GM12878 (cell line): Measurements from ENCODE around the gene C11orf52. TPM values are rescaled to one million over a fixed set of nuclear protein-coding genes. Genes with fewer than 3 reads are reported as not detected.

Source experiments
- EZH2 ChIP-seq: IDR thresholded peaks from 2 replicates; pipeline ENCODE4 v1.6.1; 2012; ENCODE audit warnings: low read depth, mild to moderate bottlenecking, control low read depth, inconsistent platforms, low read length, borderline replicate concordance; ENCODE audit not compliant: control insufficient read depth
- GATAD2B ChIP-seq: fragments of 450-650 bp; conservative IDR thresholded peaks from 2 replicates; pipeline ENCODE4 v1.6.1; 2017; ENCODE audit warnings: low read depth, mild to moderate bottlenecking, moderate library complexity
- KDM1A ChIP-seq: fragments of 200-600 bp; sonication (generic); IDR thresholded peaks from 2 replicates; pipeline ENCODE4 v1.6.1; 2016; ENCODE audit warnings: borderline replicate concordance
- RBBP5 ChIP-seq: fragments of 200-600 bp; sonication (generic); conservative IDR thresholded peaks from 2 replicates; pipeline ENCODE4 v1.6.1; 2016
- SMAD5 ChIP-seq: IDR thresholded peaks from 2 replicates; pipeline ENCODE4 v1.6.1; 2016; ENCODE audit warnings: antibody characterized with exemption, low read depth
- ZBED1 ChIP-seq: IDR thresholded peaks from 2 replicates; pipeline ENCODE4 v1.6.1; 2016; ENCODE audit warnings: borderline replicate concordance
- ZSCAN29 ChIP-seq: fragments of 450-650 bp; IDR thresholded peaks from 2 replicates; pipeline ENCODE4 v1.6.1; 2017; ENCODE audit warnings: mild to moderate bottlenecking, moderate library complexity
- polyA plus RNA-seq, 11 experiments: library from polyadenylated mRNA; depleted of rRNA in 4 of 11; unstranded in 6 of 11; stranded (reverse) in 5 of 11; fragments of >200 nt; fragmentation: Nextera tagmentation in 4 of 11; fragmentation: Illumina TruSeq in 1 of 11; extraction: Ambion mirVana in 4 of 11; extraction: Trizol in 1 of 11; gene quantifications; 1 replicate in 1 of 11; 2 replicates in 10 of 11; pipeline versions ENCODE4 v1.2.1 to v1.2.3, GENCODE V29; 2011 to 2016; ENCODE audit warnings: inconsistent platforms in 2 of 11, missing spikeins in 2 of 11, low read depth in 1 of 11
- total RNA-seq, 4 experiments: library from RNA; depleted of rRNA in 3 of 4; stranded (reverse); fragments of >200 nt in 3 of 4; fragmentation: Illumina TruSeq in 1 of 4; extraction: Trizol in 1 of 4; gene quantifications; 2 replicates each; pipeline versions ENCODE4 v1.2.1 to v1.2.3, GENCODE V29; 2013 to 2021
- TF ChIP-seq, protein P1 (sequence below): fragments of 450-650 bp; formaldehyde crosslinking; IDR thresholded peaks from 2 replicates; pipeline ENCODE4 v1.4.0; 2022; ENCODE audit warnings: mild to moderate bottlenecking, moderate library complexity
- TF ChIP-seq, protein P2 (sequence below): IDR thresholded peaks from 2 replicates; pipeline ENCODE4 v1.6.1; 2012; ENCODE audit warnings: low read depth, low read length, improper control_type of control experiment
- TF ChIP-seq, protein P3 (sequence below): fragments of 450-650 bp; IDR thresholded peaks from 2 replicates; pipeline ENCODE4 v1.6.1; 2018; ENCODE audit warnings: borderline replicate concordance, mild to moderate bottlenecking; ENCODE audit not compliant: partially characterized antibody

Gene C11orf52
- total and polyA plus RNA-seq, 10 of the 15 experiments (the other 5 are each of a cell fraction or from before 2014, with no cell fraction given): not detected

DNA sequence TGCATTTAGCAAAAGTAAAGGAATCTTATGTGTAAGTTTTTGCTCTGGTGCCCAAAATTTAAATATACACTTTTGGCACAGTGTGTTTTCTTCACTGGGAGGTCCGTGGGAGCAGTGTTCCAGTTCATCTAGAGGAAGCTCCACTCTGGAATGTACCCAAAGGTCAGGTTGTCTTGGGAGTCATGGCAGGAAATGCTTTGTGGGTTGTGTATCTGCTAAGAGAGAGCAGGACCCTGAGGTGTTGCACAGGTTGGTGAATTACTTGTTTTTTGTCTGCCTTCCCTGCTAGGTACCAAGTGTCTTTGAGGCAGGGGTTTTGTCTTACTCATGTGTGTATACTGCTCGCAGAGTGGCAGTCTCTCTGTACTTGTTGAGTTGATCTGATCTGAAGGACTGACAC is 55.7 kb downstream of the C11orf52 start (continued):
- TF ChIP-seq, protein P1, sequence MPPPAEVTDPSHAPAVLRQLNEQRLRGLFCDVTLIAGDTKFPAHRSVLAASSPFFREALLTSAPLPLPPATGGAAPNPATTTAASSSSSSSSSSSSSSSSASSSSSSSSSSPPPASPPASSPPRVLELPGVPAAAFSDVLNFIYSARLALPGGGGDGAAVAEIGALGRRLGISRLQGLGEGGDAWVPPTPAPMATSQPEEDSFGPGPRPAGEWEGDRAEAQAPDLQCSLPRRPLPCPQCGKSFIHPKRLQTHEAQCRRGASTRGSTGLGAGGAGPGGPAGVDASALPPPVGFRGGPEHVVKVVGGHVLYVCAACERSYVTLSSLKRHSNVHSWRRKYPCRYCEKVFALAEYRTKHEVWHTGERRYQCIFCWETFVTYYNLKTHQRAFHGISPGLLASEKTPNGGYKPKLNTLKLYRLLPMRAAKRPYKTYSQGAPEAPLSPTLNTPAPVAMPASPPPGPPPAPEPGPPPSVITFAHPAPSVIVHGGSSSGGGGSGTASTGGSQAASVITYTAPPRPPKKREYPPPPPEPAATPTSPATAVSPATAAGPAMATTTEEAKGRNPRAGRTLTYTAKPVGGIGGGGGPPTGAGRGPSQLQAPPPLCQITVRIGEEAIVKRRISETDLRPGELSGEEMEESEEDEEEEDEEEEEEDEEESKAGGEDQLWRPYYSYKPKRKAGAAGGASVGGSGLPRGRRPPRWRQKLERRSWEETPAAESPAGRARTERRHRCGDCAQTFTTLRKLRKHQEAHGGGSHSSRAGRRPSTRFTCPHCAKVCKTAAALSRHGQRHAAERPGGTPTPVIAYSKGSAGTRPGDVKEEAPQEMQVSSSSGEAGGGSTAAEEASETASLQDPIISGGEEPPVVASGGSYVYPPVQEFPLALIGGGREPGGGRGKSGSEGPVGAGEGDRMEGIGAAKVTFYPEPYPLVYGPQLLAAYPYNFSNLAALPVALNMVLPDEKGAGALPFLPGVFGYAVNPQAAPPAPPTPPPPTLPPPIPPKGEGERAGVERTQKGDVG: no peak
- TF ChIP-seq RBBP5: no peak
- no peak for TF ChIP-seq KDM1A
- TF ChIP-seq SMAD5: no peak
- TF ChIP-seq, protein P2, sequence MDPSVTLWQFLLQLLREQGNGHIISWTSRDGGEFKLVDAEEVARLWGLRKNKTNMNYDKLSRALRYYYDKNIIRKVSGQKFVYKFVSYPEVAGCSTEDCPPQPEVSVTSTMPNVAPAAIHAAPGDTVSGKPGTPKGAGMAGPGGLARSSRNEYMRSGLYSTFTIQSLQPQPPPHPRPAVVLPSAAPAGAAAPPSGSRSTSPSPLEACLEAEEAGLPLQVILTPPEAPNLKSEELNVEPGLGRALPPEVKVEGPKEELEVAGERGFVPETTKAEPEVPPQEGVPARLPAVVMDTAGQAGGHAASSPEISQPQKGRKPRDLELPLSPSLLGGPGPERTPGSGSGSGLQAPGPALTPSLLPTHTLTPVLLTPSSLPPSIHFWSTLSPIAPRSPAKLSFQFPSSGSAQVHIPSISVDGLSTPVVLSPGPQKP: no peak
- TF ChIP-seq, protein P3, sequence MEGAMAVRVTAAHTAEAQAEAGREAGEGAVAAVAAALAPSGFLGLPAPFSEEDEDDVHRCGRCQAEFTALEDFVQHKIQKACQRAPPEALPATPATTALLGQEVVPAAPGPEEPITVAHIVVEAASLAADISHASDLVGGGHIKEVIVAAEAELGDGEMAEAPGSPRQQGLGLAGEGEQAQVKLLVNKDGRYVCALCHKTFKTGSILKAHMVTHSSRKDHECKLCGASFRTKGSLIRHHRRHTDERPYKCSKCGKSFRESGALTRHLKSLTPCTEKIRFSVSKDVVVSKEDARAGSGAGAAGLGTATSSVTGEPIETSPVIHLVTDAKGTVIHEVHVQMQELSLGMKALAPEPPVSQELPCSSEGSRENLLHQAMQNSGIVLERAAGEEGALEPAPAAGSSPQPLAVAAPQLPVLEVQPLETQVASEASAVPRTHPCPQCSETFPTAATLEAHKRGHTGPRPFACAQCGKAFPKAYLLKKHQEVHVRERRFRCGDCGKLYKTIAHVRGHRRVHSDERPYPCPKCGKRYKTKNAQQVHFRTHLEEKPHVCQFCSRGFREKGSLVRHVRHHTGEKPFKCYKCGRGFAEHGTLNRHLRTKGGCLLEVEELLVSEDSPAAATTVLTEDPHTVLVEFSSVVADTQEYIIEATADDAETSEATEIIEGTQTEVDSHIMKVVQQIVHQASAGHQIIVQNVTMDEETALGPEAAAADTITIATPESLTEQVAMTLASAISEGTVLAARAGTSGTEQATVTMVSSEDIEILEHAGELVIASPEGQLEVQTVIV: no peak
- no peak for TF ChIP-seq ZBED1
- TF ChIP-seq GATAD2B: no peak
- no peak for TF ChIP-seq EZH2
- TF ChIP-seq ZSCAN29: no peak
